Measurements from ENCODE around the gene KRT4.

KRT4 gene

DNA sequence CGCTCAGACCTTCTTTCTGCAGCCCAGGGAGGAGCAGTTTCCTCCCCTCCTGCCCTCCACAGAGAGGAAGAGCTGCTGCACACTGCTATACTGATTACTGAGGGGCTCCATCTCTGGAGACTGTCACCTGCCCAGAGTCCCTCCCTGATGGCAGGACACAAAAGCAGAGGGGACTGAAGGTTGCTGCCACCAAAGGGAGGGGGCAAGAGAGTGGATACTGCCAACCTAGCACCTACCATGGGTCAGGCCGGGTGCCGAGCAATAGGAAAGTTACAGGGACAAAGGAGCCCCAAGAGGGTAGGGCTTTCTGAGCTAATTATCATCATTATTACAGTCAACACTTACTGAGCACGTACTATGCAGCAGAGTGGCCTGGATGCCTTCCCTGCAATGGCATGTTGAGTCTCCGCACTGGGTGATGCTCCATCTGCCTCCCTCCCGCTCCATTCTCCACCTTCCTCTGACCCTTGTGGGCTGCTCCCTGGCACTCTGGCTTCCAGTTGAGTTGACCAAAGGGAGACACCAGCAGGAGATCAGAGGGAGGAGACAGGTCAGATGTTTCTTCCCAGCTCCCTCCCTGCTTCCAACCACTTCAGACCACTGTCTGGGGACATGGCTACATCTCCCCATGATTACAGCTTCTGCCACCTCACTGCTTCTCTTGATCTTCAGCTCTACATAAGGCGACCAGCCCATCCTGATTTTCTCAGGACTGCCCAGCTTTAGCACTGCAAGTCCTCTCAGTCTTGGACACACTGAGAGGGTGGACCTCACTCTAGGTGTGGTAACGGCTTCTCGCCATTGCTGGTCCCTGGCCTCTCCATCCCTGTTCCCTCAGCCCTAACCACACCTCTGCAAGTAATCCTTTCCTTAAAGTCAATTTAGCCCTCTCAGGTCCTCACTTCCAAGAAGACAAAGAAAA lies 22.8 kb upstream of the KRT4 start:
- no peak for DNase-seq (ENCODE audit: low read depth in 2 of 2)

DNA sequence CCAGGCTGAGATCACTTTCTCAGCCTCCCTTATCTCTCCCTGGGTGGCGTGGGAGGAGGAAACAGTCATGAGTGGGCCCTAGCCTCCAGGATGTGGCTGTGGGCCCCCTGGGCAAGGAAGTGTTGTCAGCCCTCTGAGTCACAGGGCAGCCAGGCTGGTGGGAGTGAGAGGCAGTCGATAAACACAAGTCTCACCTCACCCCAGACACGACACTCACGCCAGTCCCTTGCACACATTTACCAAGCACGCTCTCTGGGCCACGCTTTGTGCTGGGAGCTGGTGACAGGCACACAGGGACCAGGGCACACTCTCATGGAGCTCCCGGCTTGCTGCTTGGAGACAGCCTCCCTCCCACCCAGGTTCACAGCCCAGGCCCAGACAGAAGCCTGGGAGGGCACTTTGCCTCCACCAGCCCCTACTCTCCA lies 22.1 kb upstream of the KRT4 start:
- peak; percentile 67 to 74 for DNase-seq (ENCODE audit: low read depth in 2 of 2)

DNA sequence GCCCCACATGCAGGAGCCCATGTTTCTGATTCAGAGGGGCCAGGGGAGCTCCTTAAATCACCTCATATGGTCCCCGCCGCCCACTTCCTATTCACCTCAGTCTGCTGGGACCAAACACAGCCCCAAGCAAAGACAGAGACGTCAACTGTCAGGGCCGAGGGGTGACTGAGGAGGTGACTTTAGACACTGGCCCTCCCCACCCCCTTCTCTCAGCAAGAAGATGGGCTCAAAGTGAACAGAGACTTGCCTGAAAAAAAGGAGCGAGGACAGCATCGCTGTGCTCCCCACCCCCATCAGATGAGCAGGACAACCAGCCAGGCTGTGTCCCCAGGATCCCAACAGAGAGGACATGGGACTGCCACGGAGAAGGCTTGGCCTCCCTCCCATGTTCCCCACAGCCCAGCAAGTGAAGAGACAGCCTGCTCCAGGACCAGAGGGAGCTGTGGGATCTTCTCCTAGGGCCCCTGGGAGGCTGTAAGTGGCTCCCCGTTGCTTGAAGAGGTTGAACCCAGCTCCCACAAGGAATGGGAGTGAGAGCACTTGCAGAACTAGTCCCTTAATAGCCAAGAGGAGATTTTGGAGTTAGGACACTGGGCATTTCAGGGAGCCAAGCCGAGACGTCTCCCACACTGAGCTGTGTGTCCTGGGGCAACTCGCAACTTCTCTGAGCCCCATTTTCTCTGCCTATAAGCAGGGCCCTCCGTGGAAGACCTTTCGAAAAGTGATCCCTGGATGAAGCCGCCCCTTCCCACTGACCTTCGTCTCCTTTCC lies 21.5 kb upstream of the KRT4 start:
- DNase-seq (ENCODE audit: low read depth in 2 of 2) = no peak

DNA sequence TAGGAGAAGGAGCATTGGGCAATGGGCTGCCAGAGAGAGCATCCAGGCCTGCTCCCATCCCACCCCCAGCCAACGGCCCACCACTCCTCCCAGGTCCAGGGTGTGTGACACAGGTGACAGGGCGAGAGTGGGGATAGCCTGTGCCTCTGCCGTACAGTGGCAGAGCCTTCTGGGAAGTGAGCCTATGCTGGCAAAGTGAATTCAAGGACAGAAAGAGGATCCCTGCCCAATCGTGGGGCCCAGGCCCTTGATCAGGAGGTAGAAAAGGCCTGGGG lies 20.7 kb upstream of the KRT4 start:
- no peak for DNase-seq (ENCODE audit: low read depth in 2 of 2)

DNA sequence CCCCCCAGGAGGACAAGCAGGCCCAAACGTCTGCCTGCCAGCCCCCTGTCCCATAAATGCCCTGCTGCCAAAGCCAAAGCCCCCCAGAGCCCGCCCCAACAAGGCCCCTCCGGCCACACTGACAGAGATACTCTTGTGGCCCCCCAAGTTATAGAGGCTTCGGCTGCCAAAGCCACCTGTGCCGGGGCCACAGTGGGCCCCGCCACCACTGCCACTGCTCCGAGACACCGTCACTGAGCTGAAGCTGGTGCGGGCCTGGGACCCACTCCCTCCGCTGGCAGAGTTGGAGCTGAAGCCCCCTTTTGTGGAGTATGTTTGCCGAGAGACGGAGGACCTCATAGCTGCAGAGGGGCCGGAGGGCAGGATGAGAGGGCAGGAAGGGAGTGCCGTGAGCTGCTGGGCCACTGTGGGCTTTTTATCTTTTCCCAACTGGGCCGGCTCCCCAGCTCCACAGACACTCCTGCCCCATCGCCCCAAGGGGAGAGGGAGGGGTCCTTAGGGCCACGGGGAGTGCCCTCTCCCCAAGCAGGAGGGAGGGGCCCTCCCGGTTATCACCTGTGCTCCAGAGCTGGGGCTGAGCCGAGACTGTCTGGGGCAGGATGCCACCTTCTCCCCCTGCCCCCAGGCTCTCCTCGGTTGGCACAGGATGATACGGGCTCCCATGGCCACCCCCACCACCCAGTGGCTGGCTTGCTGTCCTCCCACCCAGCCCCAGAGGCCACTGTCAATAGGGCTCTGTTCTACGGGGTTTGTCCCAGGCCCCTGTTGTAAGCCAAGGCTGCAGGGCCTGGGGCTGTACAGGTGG lies 20.2 kb upstream of the KRT4 start, which contains the start of gene KRT79:
Gene KRT79 (minus strand): TSS at position 390 of the 805 bp plus-strand sequence. CDS start 51 bp downstream, at position 339.
- no peak for DNase-seq (ENCODE audit: low read depth in 2 of 2)

DNA sequence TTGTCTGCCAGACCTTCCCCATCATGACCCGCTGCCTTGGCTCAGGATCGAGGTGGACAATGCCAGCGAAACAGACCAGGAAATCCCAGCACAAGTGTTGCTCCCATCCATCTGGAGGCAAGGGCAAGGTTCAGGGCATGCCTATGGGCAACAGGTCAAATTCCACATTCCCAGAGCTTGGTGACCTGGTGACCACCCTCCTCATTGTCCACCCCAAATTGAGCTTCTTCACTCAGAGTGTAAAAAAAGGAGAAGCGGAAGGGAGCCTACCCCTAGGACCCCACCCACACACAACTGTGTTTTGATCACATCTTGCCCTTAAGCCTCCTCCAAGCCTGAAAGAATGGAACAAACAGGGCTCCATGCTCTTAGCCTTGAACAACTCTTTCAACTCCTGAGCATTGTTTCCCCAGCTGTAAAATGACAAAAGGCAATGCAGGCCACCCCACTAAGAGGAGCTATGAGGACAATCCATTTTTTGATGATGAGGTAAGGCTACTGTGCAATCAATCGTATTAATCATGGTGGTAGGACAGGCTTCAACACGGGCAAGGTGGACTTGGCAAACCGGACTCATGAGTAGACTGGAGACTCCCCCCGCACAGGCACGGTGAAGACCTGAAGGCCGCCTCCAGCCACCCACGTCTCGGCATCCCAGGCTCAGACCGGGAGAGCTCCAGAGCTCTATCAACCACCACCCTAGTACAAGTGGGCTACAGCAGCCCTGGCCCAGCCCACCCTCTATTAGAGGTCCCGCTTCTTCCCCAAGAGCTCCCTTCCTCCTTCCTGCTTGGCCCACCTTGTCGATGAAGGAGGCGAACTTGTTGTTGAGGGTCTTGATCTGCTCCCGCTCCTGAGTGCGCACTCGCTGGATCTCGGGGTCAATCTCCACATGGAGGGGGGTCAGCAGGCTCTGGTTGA lies 19.3 kb upstream of the KRT4 start:
- no peak for DNase-seq (ENCODE audit: low read depth in 2 of 2)

DNA sequence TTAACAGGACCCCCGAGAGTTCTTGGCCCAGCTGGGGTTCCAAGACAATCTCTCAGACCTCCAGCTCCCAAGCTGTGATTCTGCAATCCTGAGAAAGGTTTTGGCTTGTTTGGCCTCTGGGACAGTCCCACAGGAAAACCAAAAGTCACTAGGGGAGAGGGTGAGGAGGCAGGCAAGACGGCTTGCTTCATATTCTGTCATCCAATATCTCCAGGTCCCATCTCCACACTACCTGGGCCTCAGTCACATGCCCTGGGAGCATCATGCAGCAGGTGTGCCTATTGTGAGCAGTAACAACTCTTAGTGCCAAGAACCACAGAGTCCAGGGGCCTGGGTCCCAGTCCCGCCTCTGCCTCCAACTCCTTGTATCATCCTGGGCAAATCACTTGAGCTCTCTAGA lies 18.5 kb upstream of the KRT4 start:
- DNase-seq (ENCODE audit: low read depth in 2 of 2) = no peak

DNA sequence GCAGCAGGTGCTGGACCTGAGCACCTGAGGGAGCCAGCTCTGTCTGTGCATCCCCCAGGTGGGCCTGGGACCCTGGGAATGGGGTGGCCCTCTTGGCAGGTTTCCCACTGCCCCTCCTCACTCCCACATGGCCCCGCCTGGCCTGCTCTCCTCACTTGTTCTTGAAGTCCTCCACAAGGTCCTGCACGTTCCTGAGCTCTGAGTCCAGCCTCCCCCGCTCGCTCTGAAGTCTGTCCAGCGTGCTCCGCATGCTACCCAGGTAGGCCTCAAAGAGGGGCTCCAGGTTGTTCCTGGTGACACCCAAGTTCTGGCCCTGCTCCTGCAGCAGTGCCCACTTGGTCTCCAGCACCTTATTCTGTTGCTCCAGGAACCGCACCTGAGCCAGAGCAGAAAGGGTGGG lies 17.3 kb upstream of the KRT4 start:
- no peak for DNase-seq (ENCODE audit: low read depth in 2 of 2)

DNA sequence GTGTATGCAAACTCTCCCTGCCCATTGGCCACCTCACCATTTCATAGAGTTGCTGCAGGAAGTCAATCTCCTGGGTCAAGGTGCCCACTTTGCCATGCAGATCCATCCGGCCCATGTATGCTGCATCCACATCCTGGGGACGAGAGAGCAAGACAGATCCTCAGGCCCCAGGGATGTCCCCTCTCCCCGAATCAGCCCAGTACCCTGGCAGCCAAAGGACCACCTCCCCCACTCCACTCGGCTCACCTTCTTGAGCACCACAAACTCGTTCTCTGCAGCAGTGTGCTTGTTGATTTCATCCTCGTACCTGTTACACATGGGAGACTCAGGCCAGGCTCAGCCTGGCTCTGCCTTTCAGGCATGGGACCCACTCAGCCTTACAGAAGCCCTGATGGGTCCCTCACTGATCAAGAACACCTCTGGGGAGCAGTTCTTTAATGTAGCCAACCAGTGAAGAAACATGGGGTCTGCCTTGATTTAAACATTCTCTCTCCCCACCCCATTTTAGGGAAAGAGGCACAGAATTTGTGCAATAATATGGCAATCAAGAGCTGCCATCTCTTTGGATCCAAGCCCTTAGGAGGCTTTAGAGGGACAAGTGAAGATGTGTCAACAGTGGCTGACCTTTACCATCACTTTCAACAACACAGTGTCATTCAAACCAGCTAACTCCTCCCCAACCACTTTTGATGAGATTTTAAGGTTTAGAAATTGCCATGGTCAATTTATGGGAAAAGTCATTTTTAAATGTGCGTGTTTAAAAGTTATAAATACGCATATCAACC lies 16.3 kb upstream of the KRT4 start:
- no peak for DNase-seq (ENCODE audit: low read depth in 2 of 2)

DNA sequence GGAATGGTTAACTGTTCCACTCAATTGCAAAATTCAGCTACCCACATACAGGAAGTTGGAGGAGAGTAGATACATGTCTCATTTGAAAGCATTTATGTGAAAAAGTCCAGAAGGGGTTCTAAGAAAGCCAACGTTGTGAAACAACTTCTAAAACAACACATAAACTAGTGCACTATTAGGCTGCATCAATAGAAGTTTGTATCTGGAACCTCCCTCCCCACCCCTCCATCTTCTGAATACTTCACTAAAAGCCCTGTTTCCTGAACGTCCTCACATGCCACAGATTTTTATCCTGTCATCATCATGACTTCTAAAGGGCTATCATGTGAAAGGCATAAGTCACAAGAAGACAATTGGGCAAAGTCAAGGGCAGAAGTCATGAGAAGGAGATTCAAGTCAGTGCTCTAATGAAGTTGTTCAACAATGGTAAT lies 14.7 kb upstream of the KRT4 start:
- no peak for DNase-seq (ENCODE audit: low read depth in 2 of 2)

DNA sequence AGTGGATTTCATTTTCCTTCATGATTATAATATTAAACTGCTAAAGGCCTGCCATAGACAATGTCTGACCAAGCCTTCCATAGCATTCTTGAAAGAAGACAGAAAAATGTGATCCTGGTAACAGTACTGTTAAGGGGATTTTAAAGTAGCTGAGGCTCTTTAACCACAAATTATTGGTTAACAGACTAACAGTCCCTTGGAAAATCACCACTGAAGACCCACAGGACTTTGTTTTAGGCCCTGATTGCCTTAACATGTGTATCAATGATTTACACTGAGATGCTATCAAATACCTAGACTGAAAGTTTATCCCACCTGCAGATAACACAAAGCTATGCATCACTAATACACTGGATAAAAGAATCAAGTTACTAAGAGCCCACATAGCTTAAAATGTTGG lies 14.2 kb upstream of the KRT4 start:
- DNase-seq (ENCODE audit: low read depth in 2 of 2) = no peak

DNA sequence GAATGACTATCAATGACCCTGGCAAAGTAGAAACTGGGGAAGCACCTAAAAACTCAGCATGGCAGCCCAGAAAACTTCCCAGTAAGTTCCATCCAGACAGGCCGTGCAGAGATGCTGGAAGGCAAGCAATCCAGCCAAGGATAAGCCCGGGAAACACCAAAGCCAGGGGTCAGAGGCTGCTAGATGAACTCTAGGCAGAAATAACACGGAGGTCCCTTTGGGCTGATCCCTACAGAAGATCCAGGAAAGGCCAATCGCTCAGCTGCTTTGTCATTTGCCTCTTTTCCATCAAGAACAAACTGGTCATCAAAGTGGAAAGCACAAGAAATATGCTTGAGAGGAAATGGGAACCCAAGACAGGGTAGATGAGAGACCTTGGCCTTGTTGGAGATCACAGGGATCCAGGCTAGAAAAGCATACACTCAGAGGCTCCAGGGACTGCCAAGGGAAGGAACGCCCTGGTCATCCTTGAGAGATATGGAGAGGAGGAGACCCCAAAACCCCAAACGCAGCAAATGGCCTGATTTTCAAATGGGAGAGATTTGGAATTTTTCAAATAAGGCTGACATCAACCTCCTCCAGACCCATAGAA lies 13.7 kb upstream of the KRT4 start:
- DNase-seq (ENCODE audit: low read depth in 2 of 2) = no peak

DNA sequence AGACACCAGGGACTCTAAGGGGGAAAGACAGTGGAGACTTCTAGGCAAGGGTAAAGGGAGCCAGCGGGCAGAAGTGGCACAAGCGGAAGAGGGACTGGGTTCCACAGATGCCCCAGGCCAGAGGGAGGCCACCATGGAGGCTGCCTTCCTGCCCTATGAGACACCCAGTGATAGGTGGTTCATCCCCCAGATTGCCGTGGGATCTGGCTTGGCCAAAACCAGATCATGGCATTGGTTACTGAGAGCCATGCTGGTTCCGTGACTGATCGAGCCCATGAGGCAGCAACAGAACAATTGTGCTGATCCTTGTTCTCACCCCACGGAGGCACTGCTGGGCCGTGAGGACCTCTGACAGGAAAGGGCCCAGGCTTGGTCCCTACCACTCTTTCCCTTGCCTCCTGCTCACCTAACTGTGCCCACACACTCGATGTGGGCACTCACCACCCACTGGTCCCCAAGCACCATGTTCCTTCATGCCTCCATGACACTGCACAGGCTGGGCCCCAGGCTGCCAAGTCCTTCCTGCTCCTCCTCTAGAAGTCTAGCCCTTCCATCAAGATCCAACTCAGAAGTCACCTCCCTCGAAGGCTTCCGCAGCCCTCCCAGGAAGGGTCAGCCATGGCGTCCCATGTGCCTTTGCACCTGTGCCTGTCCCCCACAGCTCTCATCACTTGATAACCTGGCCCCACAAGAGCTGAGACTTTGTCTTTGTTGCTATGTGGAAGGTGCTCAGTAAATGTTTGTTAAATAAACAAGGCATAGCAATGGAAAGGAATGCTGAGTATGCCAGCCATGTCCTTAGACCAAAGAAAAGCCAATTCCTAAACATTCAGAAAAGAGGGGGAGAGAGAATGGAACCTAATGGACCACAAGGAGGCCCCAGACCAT lies 12.9 kb upstream of the KRT4 start:
- DNase-seq (ENCODE audit: low read depth in 2 of 2) = no peak

DNA sequence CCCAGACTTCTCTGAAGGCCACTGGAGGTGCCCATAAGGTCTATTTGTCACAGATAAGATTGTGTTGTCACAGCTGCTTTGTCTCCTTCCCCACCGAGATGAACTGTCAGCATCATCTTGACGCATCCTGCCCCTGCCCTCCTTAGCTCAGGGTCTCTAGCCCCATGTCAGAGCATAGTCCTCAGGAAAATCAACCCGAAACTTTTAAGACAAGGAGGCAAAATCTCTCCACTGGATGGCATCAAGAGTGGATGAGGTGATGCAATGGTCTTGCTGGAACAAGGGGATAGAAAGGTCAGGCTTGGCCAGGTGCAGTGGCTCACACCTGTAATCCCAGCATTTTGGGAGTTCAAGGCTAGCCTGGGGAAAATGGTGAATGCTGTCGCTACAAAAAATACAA lies 12.0 kb upstream of the KRT4 start:
- DNase-seq (ENCODE audit: low read depth in 2 of 2) = no peak

DNA sequence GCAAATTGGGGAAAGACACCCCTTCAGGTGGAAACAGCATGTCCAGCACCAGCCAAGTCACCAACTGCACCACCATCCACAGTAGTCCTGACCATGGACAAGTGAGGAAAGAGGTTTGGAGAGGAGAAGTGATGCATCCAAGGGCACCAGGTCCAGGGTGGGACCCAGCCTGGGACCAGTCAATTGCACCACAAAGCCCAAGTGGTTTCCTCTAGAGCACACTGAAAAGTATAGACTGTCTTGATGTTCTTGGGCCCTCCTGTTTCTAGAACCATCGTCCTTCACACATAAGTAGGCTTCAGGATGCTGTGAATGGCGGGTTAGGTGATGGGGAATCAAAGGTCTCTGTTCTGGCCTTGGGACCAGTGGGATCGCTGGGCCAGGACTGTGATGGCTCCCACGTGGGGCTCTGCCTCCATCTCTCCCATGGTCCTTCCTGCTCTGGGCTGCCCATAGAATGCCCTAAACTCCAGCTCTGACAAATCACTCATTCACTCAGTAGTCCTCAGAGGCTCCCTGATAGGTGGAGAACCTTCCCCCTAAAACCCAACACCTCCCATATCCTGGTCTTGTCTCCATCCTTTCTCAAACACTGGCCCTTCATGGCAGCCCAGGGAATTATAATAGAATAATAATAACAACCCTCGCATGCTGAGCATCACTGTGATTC lies 11.0 kb upstream of the KRT4 start:
- DNase-seq (ENCODE audit: low read depth in 2 of 2) = no peak

DNA sequence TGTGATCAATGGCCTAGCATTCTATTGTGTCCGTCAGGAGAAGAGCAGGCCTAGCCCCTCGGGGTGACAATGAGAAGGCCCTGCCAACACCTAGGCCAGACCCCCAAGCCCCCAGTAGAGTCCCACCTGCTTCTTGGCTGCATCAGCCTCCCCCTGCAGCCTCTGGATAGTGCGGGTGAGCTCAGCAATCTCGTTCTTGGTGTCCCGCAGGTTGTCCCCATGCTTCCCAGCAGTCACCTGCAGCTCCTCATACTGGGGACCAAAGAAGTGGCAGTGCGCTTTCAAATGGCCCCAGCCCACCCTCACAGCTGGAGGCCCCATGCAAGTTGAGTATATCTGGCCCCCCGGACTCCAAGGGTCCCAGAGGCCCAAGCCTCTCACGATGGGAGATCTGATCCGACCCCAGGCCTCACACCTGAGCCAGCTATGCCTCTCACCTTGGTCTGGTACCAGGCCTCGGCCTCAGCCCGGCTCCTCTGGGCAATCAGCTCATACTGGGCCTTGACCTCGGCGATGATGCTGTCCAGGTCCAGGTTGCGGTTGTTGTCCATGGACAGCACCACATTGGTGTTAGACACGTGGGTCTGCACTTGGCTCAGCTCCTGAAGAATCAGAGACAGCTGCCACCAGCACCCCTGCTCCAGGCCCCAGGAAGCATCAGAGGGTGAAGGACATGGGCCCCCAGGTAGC lies 10.0 kb upstream of the KRT4 start:
- DNase-seq (ENCODE audit: low read depth in 2 of 2) = no peak

DNA sequence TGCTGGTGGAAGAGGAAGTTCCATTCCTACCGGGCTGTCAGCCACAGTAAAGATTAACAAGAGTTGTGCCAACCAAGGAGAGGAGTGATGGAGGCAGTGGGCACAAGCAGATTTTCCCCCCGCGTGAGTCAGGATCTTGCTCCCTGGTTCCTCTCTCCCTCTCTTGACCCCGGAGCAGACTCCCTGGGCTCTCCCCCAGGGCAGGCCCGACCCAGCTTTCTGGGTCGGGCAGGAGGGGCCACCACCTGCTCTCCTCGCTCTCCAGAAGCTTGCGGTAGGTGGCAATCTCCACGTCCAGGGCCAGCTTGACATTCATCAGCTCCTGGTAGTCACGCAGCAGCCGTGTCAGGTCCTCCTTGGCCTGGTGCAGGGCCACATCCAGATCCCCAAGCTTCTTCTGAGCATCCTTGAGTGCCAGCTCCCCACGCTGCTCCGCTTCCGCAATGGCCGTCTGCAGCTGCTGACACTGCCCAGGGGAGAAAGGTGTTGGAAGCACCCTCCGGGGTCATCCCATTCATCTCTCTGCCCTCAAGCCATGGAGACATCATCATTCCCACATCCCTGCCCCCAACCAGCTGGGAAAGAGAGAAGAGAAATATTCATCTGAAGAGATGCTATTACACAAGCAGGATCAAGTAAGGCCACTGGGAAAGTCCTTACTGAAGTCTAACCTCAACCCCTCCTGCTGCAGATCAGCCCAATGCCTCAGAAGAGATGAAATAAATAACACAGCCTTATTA lies 9.0 kb upstream of the KRT4 start:
- DNase-seq (ENCODE audit: low read depth in 2 of 2) = no peak

Data from stimulated activated CD8-positive, alpha-beta memory T cell treated with anti-CD3 and anti-CD28 coated beads, Interleukin-15, amount 100 ng/mL, for 4 hours (primary cell).